Transverse colon (tissue), 3 donors: Measurements from ENCODE around the gene MAP2K4.

Experiments used
- CTCF ChIP-seq, 5 experiments: fragments of 200-600 bp in 3 of 5; fragments of 450-650 bp in 2 of 5; sonication (generic) in 3 of 5; IDR thresholded peaks; 1 replicate in 2 of 5; 2 replicates in 3 of 5; pipeline ENCODE4 v1.5.1; 2016 to 2017; ENCODE audit warnings: antibody characterized with exemption in 5 of 5, inconsistent platforms in 3 of 5, mild to moderate bottlenecking in 2 of 5, moderate library complexity in 1 of 5
- POLR2A ChIP-seq: fragments of 450-650 bp; IDR thresholded peaks from one replicate; pipeline ENCODE4 v1.6.1; 2016; ENCODE audit warnings: antibody characterized with exemption, mild to moderate bottlenecking, moderate library complexity

GRCh38 chr17:12057520-12057919, 36.8 kb downstream of the MAP2K4 start:
- TF ChIP-seq CTCF (IDR thresholded peaks at IDR 0.05) (no peak), POLR2A (no peak)
